BE2C (cell line): ENCODE measurements around the gene NELFB.

ENCODE experiments used
- DNase-seq: peaks from one replicate; pipeline ENCODE4 v3.0.0-alpha.2; 2020
- H3K27me3 ChIP-seq: fragments of 250-450 bp; sonication (Bioruptor Pico); 2 replicates; pipeline ENCODE4 v1.5.1; 2020; ENCODE audit warnings: mild to moderate bottlenecking
- H3K36me3 ChIP-seq: fragments of 250-450 bp; sonication (Bioruptor Pico); 2 replicates; pipeline ENCODE4 v1.5.1; 2020; ENCODE audit warnings: mild to moderate bottlenecking
- H3K4me1 ChIP-seq: fragments of 250-450 bp; sonication (Bioruptor Pico); 2 replicates; pipeline ENCODE4 v1.5.1; 2020
- H3K4me3 ChIP-seq: 2 replicates; pipeline ENCODE4 v1.5.1; 2011; ENCODE audit warnings: low read depth, low read length
- H3K9me3 ChIP-seq: fragments of 250-450 bp; sonication (Bioruptor Pico); 2 replicates; pipeline ENCODE4 v1.5.1; 2020
- CTCF ChIP-seq: IDR thresholded peaks from 2 replicates; pipeline ENCODE4 v1.5.1; 2012; ENCODE audit warnings: mild to moderate bottlenecking, low read depth, low read length

The NELFB gene

GRCh38 chr9:137243626-137244485 is 11.3 kb upstream of the NELFB start:
- Histone ChIP-seq H3K4me1 (peaks cover 16% of the 10 kb centered on the region), H3K36me3 (peaks cover 24% of the 10 kb centered on the region)
- no peak for DNase-seq

DNA sequence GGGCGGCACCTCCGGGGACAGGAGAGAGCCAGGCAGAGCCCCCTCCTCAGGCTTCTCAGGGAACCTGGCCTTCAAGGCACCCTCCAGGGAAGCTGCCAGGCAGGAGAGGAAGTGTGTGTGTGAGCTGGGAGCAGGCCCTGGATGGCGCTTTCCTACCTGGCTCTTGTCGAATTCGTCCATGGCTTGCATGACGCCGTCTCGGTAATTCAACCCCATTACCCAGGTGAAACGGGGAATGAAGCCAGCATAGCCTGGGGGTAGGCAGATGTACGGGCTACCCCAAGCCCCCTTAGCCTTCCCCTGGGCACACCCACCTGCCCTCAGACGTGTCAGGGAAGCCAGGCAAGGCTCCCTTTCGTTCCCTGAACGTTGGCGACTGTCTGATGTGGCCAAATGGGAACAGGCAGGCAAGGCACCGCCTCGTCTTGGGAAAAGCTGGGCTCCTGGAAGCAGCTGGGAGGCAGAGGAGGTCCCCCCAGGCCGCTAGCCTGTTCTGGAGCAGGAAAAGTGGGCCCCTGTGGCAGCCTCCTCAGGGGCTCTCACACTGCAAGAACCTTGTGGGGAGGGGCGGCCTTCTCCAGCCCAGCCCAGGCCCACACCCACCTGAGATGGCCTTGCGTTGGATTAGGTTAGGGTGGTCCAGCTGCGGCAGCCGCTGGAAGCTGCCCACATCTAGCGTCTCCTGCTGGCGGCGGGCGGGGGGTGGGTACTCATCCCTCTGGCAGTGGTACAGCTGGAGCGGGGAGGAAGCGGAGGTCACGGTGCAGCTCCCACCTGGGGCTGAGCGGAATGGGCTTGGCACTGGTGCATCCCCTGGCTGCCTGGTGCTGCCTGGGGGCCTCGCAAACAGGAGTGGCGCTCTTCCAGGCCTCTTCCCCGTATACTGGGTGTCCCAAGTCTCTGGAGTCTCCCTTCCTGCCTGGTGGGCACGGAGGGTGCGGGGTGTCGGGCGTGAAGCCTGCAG is 10.4 kb upstream of the NELFB start:
- Histone ChIP-seq H3K27me3 (no peaks in the 10 kb centered on the region), H3K4me1 (peaks cover 16% of the 10 kb centered on the region), H3K9me3 (no peaks in the 10 kb centered on the region), H3K4me3 (no peak overlapping the region), H3K36me3 (peaks cover 24% of the 10 kb centered on the region)
- no peak for TF ChIP-seq CTCF
- DNase-seq = no peak

More at GRCh38 chr9:137243626-137244485, 11.3 kb upstream of the NELFB start:
- no peak for TF ChIP-seq CTCF
- Histone ChIP-seq H3K27me3 (no peaks in the 10 kb centered on the region), H3K9me3 (no peaks in the 10 kb centered on the region), H3K4me3 (no peak overlapping the region)

- no peak for TF ChIP-seq CTCF
- H3K4me1 ChIP-seq = peaks cover 16% of the 10 kb centered on the region
- DNase-seq = no peak
Measured at GRCh38 chr9:137245450-137246421, 9.4 kb upstream of the NELFB start.

GRCh38 chr9:137247135-137247915 is 7.8 kb upstream of the NELFB start:
- peaks cover 15% of the 10 kb centered on the region for H3K4me1 ChIP-seq
- no peaks in the 10 kb centered on the region for H3K27me3 ChIP-seq

More at GRCh38 chr9:137245450-137246421, 9.4 kb upstream of the NELFB start:
- Histone ChIP-seq H3K4me3 (no peak overlapping the region), H3K36me3 (peaks cover 24% of the 10 kb centered on the region), H3K27me3 (no peaks in the 10 kb centered on the region), H3K9me3 (no peaks in the 10 kb centered on the region)

More at GRCh38 chr9:137247135-137247915, 7.8 kb upstream of the NELFB start:
- Histone ChIP-seq H3K9me3 (no peaks in the 10 kb centered on the region), H3K4me3 (no peak overlapping the region), H3K36me3 (peaks cover 17% of the 10 kb centered on the region)
- no peak for TF ChIP-seq CTCF
- DNase-seq = no peak
